GM18870 (cell line): ENCODE measurements around the gene MAPK10.
"Not testable (repeated sequence)": the region's sequence is repeated elsewhere in the genome, so short reads cannot be mapped to it uniquely, and the experiment has no call there.

Source experiments
- ATAC-seq: cut with Tn5 transposase; IDR thresholded peaks from one replicate; pipeline ENCODE4 v1.9.1; 2021; ENCODE audit warnings: moderate library complexity; ENCODE audit not compliant: unreplicated experiment

MAPK10 gene

GRCh38 chr4:86218746-86219473, 140.9 kb downstream of the MAPK10 start:
- ATAC-seq, result no peak

- ATAC-seq, result no peak
Measured at GRCh38 chr4:86203176-86203575, 156.7 kb downstream of the MAPK10 start.

GRCh38 chr4:86185659-86186058, 174.2 kb downstream of the MAPK10 start:
- no peak for ATAC-seq

GRCh38 chr4:86184901-86185285, 175.0 kb downstream of the MAPK10 start:
- ATAC-seq, result no peak

- no peak for ATAC-seq
Measured at GRCh38 chr4:86184216-86184900, 175.5 kb downstream of the MAPK10 start.

- no peak for ATAC-seq
Measured at GRCh38 chr4:86181585-86181984, 178.3 kb downstream of the MAPK10 start.

GRCh38 chr4:86178211-86178610, 181.6 kb downstream of the MAPK10 start:
- ATAC-seq, result no peak

- no peak for ATAC-seq
Measured at GRCh38 chr4:86174506-86174905, 185.3 kb downstream of the MAPK10 start.

GRCh38 chr4:86168335-86168734, 191.5 kb downstream of the MAPK10 start:
- ATAC-seq, result not testable (repeated sequence)

- ATAC-seq, result no peak
Measured at GRCh38 chr4:86160426-86160825, 199.4 kb downstream of the MAPK10 start.

GRCh38 chr4:86159216-86159615, 200.6 kb downstream of the MAPK10 start:
- no peak for ATAC-seq

GRCh38 chr4:86156531-86156930, 203.3 kb downstream of the MAPK10 start:
- ATAC-seq, result no peak

GRCh38 chr4:86155766-86156165, 204.1 kb downstream of the MAPK10 start:
- ATAC-seq, result no peak

GRCh38 chr4:86152454-86152853, 207.4 kb downstream of the MAPK10 start:
- ATAC-seq, result no peak

- ATAC-seq, result no peak
Measured at GRCh38 chr4:86151196-86151595, 208.7 kb downstream of the MAPK10 start.

- ATAC-seq, result no peak
Measured at GRCh38 chr4:86141161-86141560, 218.7 kb downstream of the MAPK10 start.

- ATAC-seq, result no peak
Measured at GRCh38 chr4:86132468-86132867, 227.4 kb downstream of the MAPK10 start.

GRCh38 chr4:86131456-86131855, 228.4 kb downstream of the MAPK10 start:
- no peak for ATAC-seq

GRCh38 chr4:86130160-86130933, 229.5 kb downstream of the MAPK10 start:
- no peak for ATAC-seq

- ATAC-seq, result no peak
Measured at GRCh38 chr4:86129546-86129945, 230.3 kb downstream of the MAPK10 start.

GRCh38 chr4:86122404-86122803, 237.4 kb downstream of the MAPK10 start:
- ATAC-seq, result no peak

GRCh38 chr4:86118711-86119110, 241.1 kb downstream of the MAPK10 start:
- ATAC-seq, result no peak
